Tibial nerve (tissue), 4 donors: ENCODE data around the gene DYDC1. TPM values are rescaled to one million over a fixed set of nuclear protein-coding genes. Genes with fewer than 3 reads are reported as not detected.

ENCODE experiments used
- DNase-seq, 2 donors: peaks; one replicate each; pipeline ENCODE4 v3.0.0-alpha.2; 2019; ENCODE audit warnings: low spot score in 2 of 2
- H3K27ac ChIP-seq, 4 donors: fragments of 200-600 bp; sonication (generic) in 3 of 4; one replicate each; pipeline ENCODE4 v1.5.1; 2017 to 2019; ENCODE audit warnings: mild to moderate bottlenecking in 1 of 4
- H3K27me3 ChIP-seq, 2 donors: fragments of 200-600 bp; sonication (generic) in 1 of 2; one replicate each; pipeline versions ENCODE4 v1.5.1 to v1.6.0; 2017 to 2019
- H3K36me3 ChIP-seq, 3 donors: fragments of 200-600 bp; sonication (generic); one replicate each; pipeline ENCODE4 v1.5.1; 2018 to 2019
- H3K4me1 ChIP-seq, 4 donors: fragments of 200-600 bp; sonication (generic) in 3 of 4; one replicate each; pipeline ENCODE4 v1.5.1; 2017 to 2019
- H3K4me3 ChIP-seq, 4 donors: fragments of 200-600 bp; sonication (generic) in 3 of 4; one replicate each; pipeline ENCODE4 v1.5.1; 2017 to 2019; ENCODE audit warnings: mild to moderate bottlenecking in 1 of 4, moderate library complexity in 1 of 4
- H3K9me3 ChIP-seq, 4 donors: fragments of 200-600 bp; sonication (generic) in 3 of 4; one replicate each; pipeline ENCODE4 v1.5.1; 2017 to 2019
- CTCF ChIP-seq, 5 experiments: fragments of 200-600 bp in 3 of 5; fragments of 450-650 bp in 2 of 5; sonication (generic) in 3 of 5; IDR thresholded peaks; one replicate each; pipeline ENCODE4 v1.5.1; 2016 to 2019; ENCODE audit warnings: antibody characterized with exemption in 5 of 5, mild to moderate bottlenecking in 3 of 5, moderate library complexity in 2 of 5
- EP300 ChIP-seq, 2 donors: sonication (generic); formaldehyde crosslinking; IDR thresholded peaks; one replicate each; pipeline ENCODE4 v1.6.1; 2017; ENCODE audit warnings: antibody characterized with exemption in 2 of 2, mild to moderate bottlenecking in 1 of 2
- POLR2A ChIP-seq, 2 donors: fragments of 450-650 bp; IDR thresholded peaks; one replicate each; pipeline ENCODE4 v1.6.1; 2017; ENCODE audit warnings: antibody characterized with exemption in 2 of 2, mild to moderate bottlenecking in 2 of 2, moderate library complexity in 2 of 2
- WGBS, 2 donors: methylation state at CpG; one replicate each; pipeline ENCODE4 v1.1.5; 2018; 5-methylcytosine and 5-hydroxymethylcytosine counted together
- total RNA-seq, 4 donors: library from RNA; depleted of rRNA; stranded (reverse); fragments of >200 nt; gene quantifications; one replicate each; pipeline ENCODE4 v1.1.0, GENCODE V29; 2016

Gene DYDC1
- total RNA-seq, 4 donors from 2014 or later = not detected

- TF ChIP-seq POLR2A (IDR thresholded peaks at IDR 0.05) (no peak), CTCF (IDR thresholded peaks at IDR 0.05) (no peak), EP300 (IDR thresholded peaks at IDR 0.05) (no peak)
- Histone ChIP-seq H3K4me1 (no peaks in the 10 kb centered on the region), H3K36me3 (no peaks in the 10 kb centered on the region), H3K9me3 (peaks cover 0 to 2% (median 0%) of the 10 kb centered on the region in 4 donors), H3K27ac (no peak overlapping the region), H3K4me3 (no peak overlapping the region), H3K27me3 (no peaks in the 10 kb centered on the region)
- DNase-seq = no peak
Measured at GRCh38 chr10:80320377-80320776, 36.2 kb downstream of the DYDC1 start.

GRCh38 chr10:80319725-80320290 is 36.7 kb downstream of the DYDC1 start:
- DNase-seq = no peak
- Histone ChIP-seq H3K27me3 (no peaks in the 10 kb centered on the region), H3K36me3 (no peaks in the 10 kb centered on the region), H3K4me3 (no peak overlapping the region), H3K9me3 (peaks cover 0 to 6% (median 0%) of the 10 kb centered on the region in 4 donors), H3K4me1 (no peaks in the 10 kb centered on the region), H3K27ac (no peak overlapping the region)
- 96 to 100% methylated on average over 2 of the region's 2 CpGs for WGBS, 2 donors
- TF ChIP-seq EP300 (IDR thresholded peaks at IDR 0.05) (no peak), POLR2A (IDR thresholded peaks at IDR 0.05) (no peak), CTCF (IDR thresholded peaks at IDR 0.05) (no peak)

- no peaks in the 10 kb centered on the region for H3K27me3 ChIP-seq
- H3K36me3 ChIP-seq = no peaks in the 10 kb centered on the region
- TF ChIP-seq POLR2A (IDR thresholded peaks at IDR 0.05) (no peak), CTCF (IDR thresholded peaks at IDR 0.05) (no peak), EP300 (IDR thresholded peaks at IDR 0.05) (no peak)
- H3K4me3 ChIP-seq = no peak overlapping the region
- WGBS, 2 donors = 89 to 92% methylated on average over 2 of the region's 2 CpGs
- DNase-seq = no peak
- H3K27ac ChIP-seq = no peak overlapping the region
- H3K4me1 ChIP-seq = no peaks in the 10 kb centered on the region
- peaks cover 0 to 6% (median 0%) of the 10 kb centered on the region in 4 donors for H3K9me3 ChIP-seq
Measured at GRCh38 chr10:80319318-80319717, 37.2 kb downstream of the DYDC1 start.

- H3K9me3 ChIP-seq = peaks cover 0 to 6% (median 0%) of the 10 kb centered on the region in 4 donors
Measured at GRCh38 chr10:80318742-80319141, 37.8 kb downstream of the DYDC1 start.

GRCh38 chr10:80315391-80315790 is 41.2 kb downstream of the DYDC1 start:
- no peak for TF ChIP-seq POLR2A (IDR thresholded peaks at IDR 0.05)
- TF ChIP-seq EP300 (IDR thresholded peaks at IDR 0.05) = no peak
- TF ChIP-seq CTCF (IDR thresholded peaks at IDR 0.05) = no peak
- Histone ChIP-seq H3K27me3 (no peaks in the 10 kb centered on the region), H3K36me3 (no peaks in the 10 kb centered on the region), H3K9me3 (peaks cover 0 to 6% (median 2%) of the 10 kb centered on the region in 4 donors), H3K4me3 (no peak overlapping the region), H3K27ac (no peak overlapping the region), H3K4me1 (no peaks in the 10 kb centered on the region)
- WGBS, 2 donors = 92 to 100% methylated on average over 6 of the region's 21 CpGs
- DNase-seq = no peak

More at GRCh38 chr10:80318742-80319141, 37.8 kb downstream of the DYDC1 start:
- no peaks in the 10 kb centered on the region for H3K36me3 ChIP-seq
- no peaks in the 10 kb centered on the region for H3K27me3 ChIP-seq
- TF ChIP-seq EP300 (IDR thresholded peaks at IDR 0.05) (no peak), POLR2A (IDR thresholded peaks at IDR 0.05) (no peak), CTCF (IDR thresholded peaks at IDR 0.05) (no peak)
- no peaks in the 10 kb centered on the region for H3K4me1 ChIP-seq
- H3K27ac ChIP-seq = no peak overlapping the region
- DNase-seq = no peak
- no peak overlapping the region for H3K4me3 ChIP-seq
